ENCODE results near the gene GIT2.

- TF ChIP-seq POLR2A (IDR thresholded peaks at IDR 0.05) = no peak
- no peak for TF ChIP-seq POLR2AphosphoS5 (IDR thresholded peaks at IDR 0.05)
- TF ChIP-seq CTCF (IDR thresholded peaks at IDR 0.05 in 8 of 11, conservative IDR thresholded peaks at IDR 0.05 in 3 of 11) = no peak
Observed at GRCh38 chr12:109910254-109910968, 85.8 kb downstream of the GIT2 start.

Data from spleen (tissue), 7 donors.